GM18499 (cell line): Measurements from ENCODE around the gene SUV39H1.
"Not testable (repeated sequence)": the region's sequence is repeated elsewhere in the genome, so short reads cannot be mapped to it uniquely, and the experiment has no call there.

Source experiments
- ATAC-seq: cut with Tn5 transposase; IDR thresholded peaks from one replicate; pipeline ENCODE4 v1.9.1; 2021; ENCODE audit warnings: moderate number of reproducible peaks; ENCODE audit not compliant: insufficient read depth, unreplicated experiment

Gene SUV39H1, protein sequence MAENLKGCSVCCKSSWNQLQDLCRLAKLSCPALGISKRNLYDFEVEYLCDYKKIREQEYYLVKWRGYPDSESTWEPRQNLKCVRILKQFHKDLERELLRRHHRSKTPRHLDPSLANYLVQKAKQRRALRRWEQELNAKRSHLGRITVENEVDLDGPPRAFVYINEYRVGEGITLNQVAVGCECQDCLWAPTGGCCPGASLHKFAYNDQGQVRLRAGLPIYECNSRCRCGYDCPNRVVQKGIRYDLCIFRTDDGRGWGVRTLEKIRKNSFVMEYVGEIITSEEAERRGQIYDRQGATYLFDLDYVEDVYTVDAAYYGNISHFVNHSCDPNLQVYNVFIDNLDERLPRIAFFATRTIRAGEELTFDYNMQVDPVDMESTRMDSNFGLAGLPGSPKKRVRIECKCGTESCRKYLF

DNA sequence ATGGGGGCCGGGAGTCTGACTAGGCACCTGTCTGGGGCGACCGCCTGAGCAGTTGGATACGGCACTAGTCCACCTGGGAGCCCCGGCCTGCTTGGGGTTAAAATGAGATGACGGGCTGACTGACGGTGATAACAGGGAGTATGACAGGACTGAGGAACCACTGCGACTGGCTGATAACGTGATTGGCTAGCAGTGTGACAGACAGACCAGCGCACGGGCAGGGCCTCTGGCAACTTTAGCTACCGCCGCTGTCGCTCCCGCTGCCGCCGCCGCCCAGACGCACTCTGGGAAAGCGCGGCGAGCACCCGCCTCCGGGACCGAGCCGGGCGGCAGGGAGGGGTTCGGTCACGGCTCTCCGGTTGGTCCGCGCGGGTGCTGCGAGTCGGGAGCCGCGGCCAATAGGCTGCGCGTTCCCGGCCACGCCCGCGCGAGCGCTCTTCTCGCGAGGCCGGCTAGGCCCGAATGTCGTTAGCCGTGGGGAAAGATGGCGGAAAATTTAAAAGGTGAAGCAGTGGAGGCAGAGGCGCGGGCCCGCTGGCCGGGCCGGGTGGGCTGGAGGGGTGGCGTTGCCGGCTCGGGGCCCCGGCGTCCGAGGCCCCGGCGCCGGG, at the start of gene SUV39H1:
TSS of gene SUV39H1 (plus strand) at position 434 of the 608 bp plus-strand sequence. CDS start at position 485, 51 bp downstream.
- peak; percentile 55 for ATAC-seq

DNA sequence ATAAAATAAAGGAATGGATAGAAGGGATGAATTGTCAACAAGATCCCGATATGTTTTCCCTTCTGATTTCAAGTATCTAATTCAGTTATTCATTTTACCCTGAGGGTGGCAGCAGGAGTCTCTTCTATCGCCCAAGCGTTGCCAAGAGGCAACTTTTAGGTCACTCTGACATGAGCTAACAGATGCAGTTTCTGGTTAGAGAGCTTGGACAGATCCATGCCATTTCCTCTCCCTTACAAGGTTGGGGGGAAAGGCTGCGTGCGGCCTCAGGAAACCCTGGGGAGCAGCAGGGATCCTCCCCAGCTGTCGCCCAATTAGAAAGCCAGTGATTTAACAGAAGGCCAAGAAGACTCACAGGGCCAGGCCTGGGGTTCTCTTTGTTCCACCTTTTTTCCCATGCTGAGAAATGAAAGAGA, 48.2 kb upstream of the SUV39H1 start:
- ATAC-seq = no peak

DNA sequence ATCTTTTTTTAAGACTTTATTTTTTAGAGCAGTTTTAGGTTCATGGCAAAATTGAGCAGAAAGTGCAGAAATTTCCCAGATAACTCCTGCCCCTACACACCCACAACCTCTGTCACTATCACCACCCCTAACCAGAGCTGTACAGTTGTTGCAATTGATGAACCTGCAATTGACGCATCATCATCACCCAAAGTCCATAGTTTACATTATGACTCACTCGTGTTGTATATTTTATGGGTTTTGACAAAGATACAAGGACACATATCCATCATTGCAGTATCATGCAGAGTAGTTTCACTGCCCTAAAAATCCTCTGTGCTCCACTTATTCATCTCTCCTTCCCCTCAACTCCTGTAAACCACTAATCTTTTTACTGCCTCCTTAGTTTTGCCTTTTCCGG, 47.4 kb upstream of the SUV39H1 start:
- ATAC-seq = no peak

DNA sequence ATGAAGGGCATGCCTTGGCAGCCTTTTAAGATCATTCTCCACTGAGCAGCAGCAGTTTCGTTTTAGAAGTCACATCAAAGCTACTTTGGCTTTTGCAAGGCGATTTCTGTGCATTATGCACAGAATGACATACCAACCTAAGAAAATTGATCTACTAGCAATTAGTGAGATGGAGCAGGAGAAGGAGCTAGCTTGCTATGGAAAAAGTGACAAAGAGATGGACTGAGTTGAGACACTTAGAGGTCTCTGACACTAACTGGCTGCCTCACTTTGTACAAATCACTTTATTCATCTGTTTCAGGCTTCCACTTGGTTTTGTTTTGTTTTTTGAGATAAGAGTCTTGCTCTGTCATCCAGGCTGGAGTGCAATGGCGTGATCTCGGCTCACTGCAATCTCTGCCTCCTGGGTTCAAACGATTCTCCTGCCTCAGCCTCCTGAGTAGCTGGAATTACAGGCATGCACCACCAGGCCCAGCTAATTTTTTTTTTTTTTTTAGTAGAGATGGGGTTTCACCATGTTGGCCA, 44.4 kb upstream of the SUV39H1 start:
- not testable (repeated sequence) for ATAC-seq

DNA sequence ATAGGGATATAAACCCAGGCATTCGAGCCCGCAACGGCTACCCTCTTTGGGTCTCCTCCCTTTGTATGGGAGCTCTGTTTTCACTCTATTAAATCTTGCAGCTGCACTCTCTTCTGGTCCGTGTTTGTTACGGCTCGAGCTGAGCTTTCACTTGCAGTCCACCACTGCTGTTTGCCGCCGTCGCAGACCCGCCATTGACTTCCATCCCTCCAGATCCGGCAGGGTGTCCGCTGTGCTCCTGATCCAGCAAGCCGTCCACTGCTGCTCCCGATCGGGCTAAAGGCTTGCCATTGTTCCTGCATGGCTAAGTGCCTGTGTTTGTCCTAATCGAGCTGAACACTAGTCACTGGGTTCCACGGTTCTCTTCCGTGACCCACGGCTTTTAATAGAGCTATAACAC, 41.8 kb upstream of the SUV39H1 start:
- not testable (repeated sequence) for ATAC-seq

DNA sequence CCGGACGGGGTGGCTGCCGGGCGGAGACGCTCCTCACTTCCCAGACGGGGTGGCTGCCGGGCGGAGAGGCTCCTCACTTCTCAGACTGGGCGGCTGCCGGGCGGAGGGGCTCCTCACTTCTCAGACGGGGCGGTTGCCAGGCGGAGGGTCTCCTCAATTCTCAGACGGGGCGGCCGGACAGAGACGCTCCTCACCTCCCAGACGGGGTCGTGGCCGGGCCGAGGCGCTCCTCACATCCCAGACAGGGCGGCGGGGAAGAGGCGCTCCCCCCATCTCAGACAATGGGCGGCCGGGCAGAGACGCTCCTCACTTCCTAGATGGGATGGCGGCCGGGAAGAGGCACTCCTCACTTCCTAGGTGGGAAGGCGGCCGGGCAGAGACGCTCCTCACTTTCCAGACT, 36.8 kb upstream of the SUV39H1 start:
- not testable (repeated sequence) for ATAC-seq

DNA sequence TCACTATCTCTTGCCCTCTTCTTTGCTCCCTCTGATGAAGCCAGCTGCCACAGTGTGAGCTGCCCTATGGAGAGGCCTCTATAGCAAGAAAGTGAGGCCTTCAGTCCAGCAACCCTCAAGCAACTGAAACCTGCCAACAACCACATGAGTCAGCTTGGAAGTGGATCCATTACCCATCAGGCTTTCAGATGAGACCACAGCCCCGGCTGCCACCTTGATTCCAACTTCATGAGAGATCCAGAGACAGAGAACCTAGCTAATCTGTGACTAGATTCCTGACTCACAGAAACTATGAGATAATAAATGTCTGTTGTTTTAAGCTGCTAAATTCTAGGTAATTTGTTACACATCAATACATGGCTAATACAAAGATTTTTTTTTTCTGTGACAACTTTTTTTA, 33.3 kb upstream of the SUV39H1 start:
- ATAC-seq = no peak

DNA sequence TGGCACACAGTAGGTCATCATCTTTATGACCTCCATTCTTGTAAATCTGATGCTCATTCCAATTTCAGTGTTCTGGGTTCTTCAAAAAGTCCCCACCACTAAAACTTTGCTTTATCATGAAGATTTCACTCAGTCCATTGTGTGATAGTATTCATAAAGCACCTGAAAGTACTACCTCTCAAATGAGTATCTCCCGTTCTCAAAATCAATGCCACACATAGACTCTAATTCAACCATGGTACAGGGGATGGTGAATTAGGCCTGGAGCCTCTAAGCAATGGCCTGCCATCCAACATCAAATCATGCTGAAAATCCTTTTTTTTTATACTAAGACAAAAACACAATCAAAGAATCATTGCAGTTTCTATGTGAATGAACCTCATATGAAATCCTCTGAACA, 32.4 kb upstream of the SUV39H1 start:
- ATAC-seq = no peak

DNA sequence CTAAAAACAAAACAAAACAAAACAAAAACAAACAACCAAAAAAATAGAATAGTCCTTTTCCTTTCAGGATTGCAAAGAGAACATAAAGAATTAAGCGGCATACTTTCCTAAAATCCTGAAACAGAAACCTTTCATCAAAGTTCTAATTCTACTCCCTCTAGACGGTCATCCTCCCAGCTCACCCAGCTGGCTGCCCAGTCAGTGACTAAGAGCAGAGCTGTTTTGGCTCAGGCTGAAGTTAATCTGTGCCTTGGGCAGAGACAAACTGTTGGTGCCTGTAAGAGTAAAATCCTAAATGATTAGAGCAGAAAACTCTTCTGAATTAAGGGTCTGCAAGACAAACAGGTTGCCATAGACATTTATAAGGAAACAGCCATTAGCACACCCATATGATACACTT, 30.5 kb upstream of the SUV39H1 start:
- no peak for ATAC-seq

DNA sequence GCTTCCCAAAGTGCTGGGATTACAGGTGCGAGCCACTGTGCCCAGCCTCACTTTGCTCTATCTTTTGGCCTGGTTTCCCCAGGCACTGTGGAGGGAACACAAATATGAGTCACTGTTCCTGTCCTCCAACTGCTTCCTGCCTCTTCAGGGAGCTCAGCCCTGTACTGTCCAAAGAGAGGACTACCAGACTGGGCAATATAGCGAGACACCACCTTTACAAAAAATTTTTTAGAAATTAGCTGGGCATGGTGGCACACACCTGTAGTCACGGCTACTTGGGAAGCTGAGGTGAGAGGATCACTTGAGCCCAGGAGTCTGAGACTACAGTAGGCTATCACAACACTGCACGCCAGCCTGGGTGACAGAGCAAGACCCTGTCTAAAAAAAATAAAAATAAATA, 29.9 kb upstream of the SUV39H1 start:
- ATAC-seq = no peak

DNA sequence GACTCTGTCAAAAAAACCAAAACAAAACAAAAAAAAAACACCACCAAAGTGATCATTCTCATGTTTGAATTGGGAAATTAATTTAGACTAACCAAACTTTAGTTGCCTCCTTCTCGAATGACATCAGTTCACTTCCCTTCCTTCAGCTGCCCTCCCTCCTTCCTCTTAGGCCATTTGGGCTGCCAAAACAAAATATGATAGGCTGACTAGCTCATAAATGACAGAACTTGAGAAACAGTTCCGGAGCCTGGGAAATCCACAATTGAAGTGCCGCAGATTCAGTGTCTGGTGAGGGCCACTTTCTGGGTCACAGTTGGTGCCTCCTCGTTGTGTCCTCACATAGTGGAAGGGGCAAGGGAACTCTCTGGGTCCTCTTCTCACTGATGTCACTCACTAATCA, 29.0 kb upstream of the SUV39H1 start:
- no peak for ATAC-seq

DNA sequence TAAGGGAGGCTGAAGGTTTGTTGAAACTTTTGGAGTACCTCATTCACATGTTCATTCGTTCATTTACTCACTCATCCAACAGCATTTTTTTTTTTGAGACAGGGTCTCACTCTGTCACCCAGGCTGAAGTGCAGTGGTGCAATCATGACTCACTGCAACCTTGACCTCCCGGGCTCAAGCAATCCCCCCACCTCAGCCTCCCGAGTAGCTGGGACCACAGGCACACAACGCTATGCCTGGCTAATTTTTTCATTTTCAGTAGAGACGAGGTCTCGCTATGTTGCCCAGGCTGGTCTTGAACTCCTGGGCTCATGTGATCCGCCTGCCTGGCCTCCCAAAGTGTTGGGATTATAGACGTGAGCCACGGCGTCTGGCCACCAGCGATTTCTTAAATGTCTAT, 28.3 kb upstream of the SUV39H1 start:
- ATAC-seq = not testable (repeated sequence)

DNA sequence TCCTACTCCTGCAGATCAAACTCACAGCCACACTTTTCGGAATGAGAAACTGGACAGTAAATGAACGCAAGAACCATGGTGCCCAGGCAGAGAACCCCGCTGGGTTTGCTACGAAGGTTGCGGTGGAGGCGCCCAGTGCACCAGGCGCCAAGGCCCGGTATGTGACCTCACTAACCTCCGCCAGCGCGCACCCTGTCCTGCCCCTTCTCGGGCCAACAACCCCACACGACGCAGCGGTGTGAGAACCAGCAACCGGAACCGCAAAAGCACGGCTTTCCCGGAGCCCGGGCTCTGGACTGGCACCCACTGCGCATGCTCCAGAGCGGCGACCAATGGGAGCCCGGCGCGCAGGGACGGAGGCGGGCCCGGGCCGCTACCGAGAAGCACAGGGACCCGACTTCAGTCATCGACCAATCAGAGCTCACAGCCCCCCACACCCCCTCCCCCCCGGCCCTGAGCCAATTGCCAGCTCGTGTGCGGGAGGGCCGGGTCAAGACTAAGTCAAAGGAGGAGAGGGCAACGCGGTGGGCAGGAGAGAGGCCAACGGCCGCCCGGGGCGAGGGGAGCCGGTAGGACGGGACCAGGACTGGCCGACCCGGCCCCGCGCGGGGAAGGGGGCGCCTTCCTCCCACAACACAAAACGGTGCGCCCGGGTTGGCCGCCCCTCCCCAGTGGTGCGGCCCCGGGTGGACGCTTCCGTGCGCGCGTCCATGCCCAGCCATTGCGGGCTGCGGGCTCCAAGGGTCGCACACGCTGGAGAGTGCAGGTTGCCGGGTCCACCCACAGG, 20.2 kb upstream of the SUV39H1 start:
- peak; percentile 66 for ATAC-seq

DNA sequence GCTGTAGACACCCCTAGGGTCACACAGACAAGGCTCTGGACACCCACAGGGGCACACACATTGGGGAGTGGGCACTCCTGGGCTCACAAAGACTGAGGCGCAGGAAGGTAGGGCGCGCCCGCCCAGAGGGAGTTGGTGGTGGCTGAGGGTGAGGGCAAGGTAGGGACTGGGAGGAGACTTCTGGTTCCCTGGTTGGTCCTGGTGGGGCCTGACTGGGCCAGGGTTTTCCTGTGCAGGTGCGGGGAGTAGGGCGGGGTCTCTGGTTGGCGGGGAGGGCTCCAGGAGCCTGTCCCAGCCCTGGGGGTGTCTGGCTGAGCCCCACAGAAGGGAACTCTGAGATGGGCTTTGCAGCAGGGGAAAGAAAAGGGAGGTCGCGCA, 19.7 kb upstream of the SUV39H1 start:
- no peak for ATAC-seq

DNA sequence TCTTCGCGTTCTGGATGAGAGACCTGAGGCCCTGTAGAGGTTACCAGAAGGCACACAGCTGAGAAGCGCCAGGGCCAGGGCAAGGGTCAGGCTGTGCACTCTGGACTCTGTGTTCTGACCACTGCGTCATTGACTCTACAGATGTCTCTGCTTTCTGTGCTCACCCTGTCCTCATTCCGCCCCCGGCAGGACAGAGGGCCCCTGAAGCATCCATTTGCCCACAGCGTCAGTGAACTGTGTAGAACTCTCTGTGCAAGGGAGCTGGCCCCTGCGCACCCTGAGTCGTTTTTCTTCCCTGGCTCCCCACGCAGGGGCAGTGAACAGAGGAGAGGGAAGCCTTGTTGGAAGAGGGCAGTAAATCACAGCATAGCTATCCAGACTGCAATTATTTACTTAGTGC, 19.0 kb upstream of the SUV39H1 start:
- ATAC-seq = no peak

DNA sequence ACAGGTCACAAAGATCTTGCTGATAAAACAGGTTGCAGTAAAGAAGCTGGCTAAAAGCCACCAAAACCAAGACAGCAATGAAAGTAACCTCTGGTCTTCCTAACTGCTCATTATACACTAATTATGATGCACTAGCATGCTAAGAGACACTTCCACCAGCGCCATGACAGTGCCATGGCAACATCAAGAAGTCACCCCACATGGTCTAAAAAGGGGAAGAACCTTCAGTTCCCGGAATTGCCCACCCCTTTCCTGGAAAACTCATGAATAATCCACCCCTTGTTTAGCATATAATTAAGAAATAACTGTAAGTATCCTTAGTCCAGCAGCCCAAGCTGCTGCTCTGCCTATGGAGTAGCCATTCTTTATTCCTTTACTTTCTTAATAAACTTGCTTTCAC, 16.1 kb upstream of the SUV39H1 start:
- not testable (repeated sequence) for ATAC-seq

DNA sequence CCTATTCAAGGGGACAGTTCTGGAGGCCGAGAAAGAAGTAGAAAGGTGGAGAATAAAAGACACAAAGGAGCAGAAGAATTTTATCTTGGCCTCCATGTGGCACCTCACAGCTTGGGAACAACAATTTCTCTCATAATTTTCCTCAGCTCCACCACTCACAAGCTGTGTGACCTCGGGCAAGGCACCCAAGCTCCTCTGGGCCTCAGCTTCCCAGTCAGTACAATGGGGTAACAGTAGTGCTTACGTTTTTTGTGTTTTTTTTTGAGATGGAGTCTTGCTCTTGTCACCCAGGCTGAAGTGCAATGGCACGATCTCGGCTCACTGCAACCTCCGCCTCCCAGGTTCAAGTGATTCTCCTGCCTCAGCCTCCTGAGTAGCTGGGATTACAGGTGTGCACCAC, 15.6 kb upstream of the SUV39H1 start:
- ATAC-seq = not testable (repeated sequence)

DNA sequence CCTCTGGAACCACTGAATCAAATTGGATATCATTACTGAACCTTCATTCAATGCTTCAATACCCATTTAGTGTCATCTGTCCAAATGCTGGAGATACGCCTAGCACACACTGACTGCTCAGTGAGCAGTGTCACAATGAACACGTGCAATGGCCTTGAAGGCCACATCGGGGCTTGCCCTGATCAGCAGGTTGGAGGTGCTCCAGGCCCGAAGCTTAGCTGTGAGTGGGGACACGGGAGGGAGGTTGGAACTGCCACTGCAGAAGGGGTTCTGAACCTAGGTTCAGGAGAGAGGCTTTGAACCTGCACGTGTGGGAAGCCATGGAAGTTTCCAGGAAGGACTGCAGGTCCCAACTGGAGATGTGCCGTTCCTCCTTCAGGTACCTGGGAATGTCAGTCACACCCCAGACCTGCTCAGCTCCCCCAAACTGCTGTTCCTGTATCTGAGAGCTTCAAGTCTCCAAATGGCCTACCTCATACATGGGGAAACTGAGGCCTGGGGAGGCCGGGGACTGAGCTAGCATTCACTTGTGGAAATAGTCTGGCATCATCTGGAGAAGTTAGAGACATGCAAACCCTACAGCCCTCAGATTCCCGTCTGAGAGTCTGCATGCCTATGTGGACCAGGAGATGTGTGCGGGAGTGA, 14.9 kb upstream of the SUV39H1 start:
- no peak for ATAC-seq

DNA sequence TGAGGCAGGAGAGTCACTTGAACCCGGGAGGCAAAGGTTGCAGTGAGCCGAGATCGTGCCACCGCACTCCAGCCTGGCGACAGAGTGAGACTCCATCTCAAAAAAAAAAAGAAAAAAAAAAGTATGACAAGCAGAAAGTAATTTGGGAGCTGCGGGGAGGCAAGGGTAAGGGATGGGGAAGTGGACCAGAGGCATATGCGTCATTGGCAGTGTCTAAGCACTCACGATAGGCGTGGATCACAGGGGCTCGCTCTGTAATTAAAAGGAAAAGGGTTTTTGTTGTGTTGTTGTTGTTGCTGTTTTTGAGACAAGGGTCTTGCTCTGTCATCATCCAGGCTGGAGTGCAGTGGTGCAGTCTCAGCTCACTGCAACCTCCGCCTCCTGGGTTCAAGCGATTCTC, 13.7 kb upstream of the SUV39H1 start:
- ATAC-seq = not testable (repeated sequence)

DNA sequence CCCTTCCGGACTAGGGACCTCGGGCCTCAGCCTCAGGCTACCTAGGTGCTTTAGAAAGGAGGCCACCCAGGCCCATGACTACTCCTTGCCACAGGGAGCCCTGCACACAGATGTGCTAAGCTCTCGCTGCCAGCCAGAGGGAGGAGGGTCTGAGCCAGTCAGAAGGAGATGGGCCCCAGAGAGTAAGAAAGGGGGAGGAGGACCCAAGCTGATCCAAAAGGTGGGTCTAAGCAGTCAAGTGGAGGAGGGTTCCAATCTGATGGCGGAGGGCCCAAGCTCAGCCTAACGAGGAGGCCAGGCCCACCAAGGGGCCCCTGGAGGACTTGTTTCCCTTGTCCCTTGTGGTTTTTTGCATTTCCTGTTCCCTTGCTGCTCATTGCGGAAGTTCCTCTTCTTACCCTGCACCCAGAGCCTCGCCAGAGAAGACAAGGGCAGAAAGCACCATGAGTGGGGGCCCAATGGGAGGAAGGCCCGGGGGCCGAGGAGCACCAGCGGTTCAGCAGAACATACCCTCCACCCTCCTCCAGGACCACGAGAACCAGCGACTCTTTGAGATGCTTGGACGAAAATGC, 13.0 kb upstream of the SUV39H1 start, which contains the start of gene WAS:
TSS of gene WAS (plus strand) at position 389 of the 572 bp plus-strand sequence. CDS start at position 444, 55 bp downstream.
- ATAC-seq = peak; percentile 73
